PC-9 (cell line): ENCODE data around the gene FCRL6. TPM values are rescaled to one million over a fixed set of nuclear protein-coding genes. Genes with fewer than 3 reads are reported as not detected.

Experiments
- BruUV-seq: library from RNA; stranded (reverse); fragments of 400-500 nt; replicated peaks from 2 replicates; lab custom pipeline; 2021; lab: Mats Ljungman, UMichigan
- CTCF ChIA-PET: fragments of 300-600 bp; sonication (Branson Sonifier 250); formaldehyde crosslinking; loops from one replicate; lab custom pipeline; 2022; ENCODE audit warnings: antibody characterized with exemption; lab: Charles Lee
- POLR2A ChIA-PET: fragments of 300-600 bp; sonication (Branson Sonifier 250); formaldehyde crosslinking; loops from one replicate; lab custom pipeline; 2022; ENCODE audit warnings: antibody characterized with exemption; ENCODE audit not compliant: unreplicated experiment; lab: Charles Lee
- DNase-seq, 2 experiments: peaks; one replicate each; pipeline versions ENCODE4 v3.0.0 to v3.0.0-alpha.2; 2015 to 2022; ENCODE audit warnings: mixed read lengths in 1 of 2
- H2AFZ ChIP-seq: fragments of 200-600 bp; sonication (generic); 2 replicates; pipeline ENCODE4 v1.8.1; 2017; ENCODE audit warnings: antibody characterized with exemption
- H3F3A ChIP-seq: fragments of 200-600 bp; sonication (generic); 2 replicates; pipeline ENCODE4 v1.8.1; 2017; ENCODE audit warnings: antibody characterized with exemption, mild to moderate bottlenecking, low read depth; ENCODE audit not compliant: insufficient read depth
- H3K27ac ChIP-seq: fragments of 200-600 bp; sonication (generic); 2 replicates; pipeline ENCODE4 v1.6.1; 2016; ENCODE audit warnings: mixed run types
- H3K27me3 ChIP-seq: fragments of 200-600 bp; sonication (generic); 2 replicates; pipeline ENCODE4 v1.6.1; 2016; ENCODE audit warnings: low read depth, mixed run types; ENCODE audit not compliant: insufficient read depth
- H3K36me3 ChIP-seq: fragments of 200-600 bp; sonication (generic); 2 replicates; pipeline ENCODE4 v1.6.1; 2016; ENCODE audit warnings: low read depth, mixed run types
- H3K4me1 ChIP-seq: fragments of 200-600 bp; sonication (generic); replicated peaks from 2 replicates; pipeline ENCODE4 v1.6.1; 2016; ENCODE audit warnings: mixed run types; ENCODE audit not compliant: insufficient read depth
- H3K4me2 ChIP-seq: fragments of 200-600 bp; sonication (generic); 2 replicates; pipeline ENCODE4 v1.6.1; 2017; ENCODE audit warnings: mixed run types
- H3K4me3 ChIP-seq: fragments of 200-600 bp; sonication (generic); 2 replicates; pipeline ENCODE4 v1.6.1; 2016; ENCODE audit warnings: mixed run types
- H3K79me2 ChIP-seq: fragments of 200-600 bp; sonication (generic); 2 replicates; pipeline ENCODE4 v1.6.1; 2017; ENCODE audit warnings: low read depth, mixed run types
- H3K9me2 ChIP-seq: fragments of 200-600 bp; sonication (generic); 2 replicates; pipeline ENCODE4 v1.8.1; 2017; ENCODE audit warnings: mild to moderate bottlenecking; ENCODE audit not compliant: insufficient read depth
- H3K9me3 ChIP-seq: fragments of 200-600 bp; sonication (generic); 2 replicates; pipeline ENCODE4 v1.8.1; 2016; ENCODE audit warnings: low read depth; ENCODE audit not compliant: insufficient read depth
- H4K20me1 ChIP-seq: fragments of 200-600 bp; sonication (generic); 2 replicates; pipeline ENCODE4 v1.8.1; 2017; ENCODE audit not compliant: insufficient read depth
- EZH2 ChIP-seq: fragments of 200-600 bp; sonication (generic); IDR thresholded peaks from 2 replicates; pipeline ENCODE4 v1.8.0; 2017; ENCODE audit warnings: antibody characterized with exemption, low read depth
- intact Hi-C: fragments of 100-400 bp; cut with micrococcal nuclease; formaldehyde crosslinking; loops from one replicate; pipeline ENCODE4 v1.10.0; 2022; ENCODE audit not compliant: unreplicated experiment
- total RNA-seq: library from RNA; stranded (reverse); gene quantifications from 2 replicates; pipeline ENCODE4 v1.2.3, GENCODE V29; 2021
- TF ChIP-seq, protein P1 (sequence below): fragments of 200-600 bp; sonication (generic); conservative IDR thresholded peaks from 2 replicates; pipeline ENCODE4 v1.6.1; 2017; ENCODE audit warnings: mixed run types, antibody characterized with exemption, mild to moderate bottlenecking, moderate library complexity

FCRL6 gene
- total RNA-seq, 1 experiment from 2014 or later = not detected

DNA sequence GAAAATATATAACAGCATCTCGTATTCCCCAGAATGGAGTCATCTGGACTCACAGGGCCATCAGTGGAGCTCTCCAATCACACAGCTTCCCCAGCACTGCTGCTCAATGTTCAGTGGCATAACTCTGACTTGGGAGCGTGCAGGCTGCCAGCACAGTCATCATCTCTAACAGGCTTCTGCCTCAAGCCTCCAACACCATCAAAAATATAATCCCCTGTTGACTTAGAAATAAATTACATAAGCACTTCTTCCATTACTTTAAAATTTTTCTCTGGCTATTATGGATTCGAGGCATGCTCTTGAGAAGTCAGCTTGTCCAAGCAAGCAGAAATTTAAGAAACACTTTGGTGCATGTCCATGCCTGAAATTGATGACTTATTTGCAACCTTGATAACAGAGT lies 15.2 kb upstream of the FCRL6 start:
- ChIA-PET POLR2A (no interaction called here), CTCF (no interaction called here)
- H3K4me3 ChIP-seq = no peak overlapping the region
- H4K20me1 ChIP-seq = no peaks in the 10 kb centered on the region
- no peak overlapping the region for H3K4me2 ChIP-seq
- TF ChIP-seq EZH2 = no peak
- TF ChIP-seq, protein P1, sequence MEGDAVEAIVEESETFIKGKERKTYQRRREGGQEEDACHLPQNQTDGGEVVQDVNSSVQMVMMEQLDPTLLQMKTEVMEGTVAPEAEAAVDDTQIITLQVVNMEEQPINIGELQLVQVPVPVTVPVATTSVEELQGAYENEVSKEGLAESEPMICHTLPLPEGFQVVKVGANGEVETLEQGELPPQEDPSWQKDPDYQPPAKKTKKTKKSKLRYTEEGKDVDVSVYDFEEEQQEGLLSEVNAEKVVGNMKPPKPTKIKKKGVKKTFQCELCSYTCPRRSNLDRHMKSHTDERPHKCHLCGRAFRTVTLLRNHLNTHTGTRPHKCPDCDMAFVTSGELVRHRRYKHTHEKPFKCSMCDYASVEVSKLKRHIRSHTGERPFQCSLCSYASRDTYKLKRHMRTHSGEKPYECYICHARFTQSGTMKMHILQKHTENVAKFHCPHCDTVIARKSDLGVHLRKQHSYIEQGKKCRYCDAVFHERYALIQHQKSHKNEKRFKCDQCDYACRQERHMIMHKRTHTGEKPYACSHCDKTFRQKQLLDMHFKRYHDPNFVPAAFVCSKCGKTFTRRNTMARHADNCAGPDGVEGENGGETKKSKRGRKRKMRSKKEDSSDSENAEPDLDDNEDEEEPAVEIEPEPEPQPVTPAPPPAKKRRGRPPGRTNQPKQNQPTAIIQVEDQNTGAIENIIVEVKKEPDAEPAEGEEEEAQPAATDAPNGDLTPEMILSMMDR = no peak
- no peak for DNase-seq
- no peaks in the 10 kb centered on the region for H3K4me1 ChIP-seq
- H2AFZ ChIP-seq = no peak overlapping the region
- BruUV-seq = no TSS peak
- H3K79me2 ChIP-seq = no peaks in the 10 kb centered on the region
- no peaks in the 10 kb centered on the region for H3K36me3 ChIP-seq
- H3K27me3 ChIP-seq = no peaks in the 10 kb centered on the region
- intact Hi-C loops = loop anchor here (10.0 kb wide), 2 partner anchors 572 to 652 kb away; no protein-coding TSS in a partner anchor
- H3K9me2 ChIP-seq = no peaks in the 10 kb centered on the region
- no peaks in the 10 kb centered on the region for H3K9me3 ChIP-seq
- H3F3A ChIP-seq = no peaks in the 10 kb centered on the region
- no peak overlapping the region for H3K27ac ChIP-seq

DNA sequence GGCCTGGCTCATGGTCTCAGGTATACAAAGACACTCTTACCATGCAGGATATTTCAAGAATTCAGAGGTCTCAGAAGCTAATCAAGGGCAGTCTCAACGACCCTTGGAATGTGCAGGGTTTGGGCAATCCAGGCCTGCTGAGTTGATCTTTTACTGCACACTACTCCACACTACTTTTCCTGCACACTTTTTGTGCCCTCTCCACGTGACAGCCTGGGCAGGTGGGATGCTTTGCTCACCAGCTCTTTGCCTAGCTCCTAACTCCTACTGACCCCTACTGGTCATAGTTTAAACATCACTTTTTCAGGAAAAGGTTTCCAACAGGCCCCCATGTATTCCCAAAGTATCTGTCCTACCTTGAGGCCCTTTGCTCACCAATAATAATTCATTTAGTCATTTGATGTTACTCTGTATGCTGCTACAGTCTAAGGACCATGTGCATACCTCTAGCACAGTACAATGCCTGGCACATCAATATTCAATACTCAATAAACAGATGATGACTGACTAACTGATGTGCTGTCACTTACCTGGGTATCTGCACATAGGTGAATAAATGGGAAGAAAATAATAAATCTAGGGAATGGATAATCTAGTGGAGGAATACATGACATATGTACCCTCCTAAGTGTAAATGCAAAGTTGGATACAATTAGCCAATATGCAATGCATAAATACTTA lies 11.8 kb upstream of the FCRL6 start:
- Histone ChIP-seq H3K27me3 (peaks cover 9% of the 10 kb centered on the region; the same call in 1 of the 2 replicates), H3K9me3 (no peaks in the 10 kb centered on the region), H4K20me1 (no peaks in the 10 kb centered on the region), H3K27ac (no peak overlapping the region), H3K79me2 (no peaks in the 10 kb centered on the region), H3K4me3 (no peak overlapping the region), H3K36me3 (no peaks in the 10 kb centered on the region), H3K4me2 (no peak overlapping the region), H2AFZ (no peak overlapping the region), H3K4me1 (no peaks in the 10 kb centered on the region), H3K9me2 (no peaks in the 10 kb centered on the region), H3F3A (no peaks in the 10 kb centered on the region)
- BruUV-seq = no TSS peak
- ChIA-PET POLR2A (no interaction called here), CTCF (interaction anchor here (1.0 kb wide), 1 partner anchor 101 kb away, joined by 6 read pairs; no protein-coding TSS in a partner anchor)
- no peak for TF ChIP-seq EZH2
- TF ChIP-seq, protein P1 = peak; percentile 61
- intact Hi-C loops = loop anchor here (10.0 kb wide), 1 partner anchor 584 kb away; no protein-coding TSS in a partner anchor
- no peak for DNase-seq

DNA sequence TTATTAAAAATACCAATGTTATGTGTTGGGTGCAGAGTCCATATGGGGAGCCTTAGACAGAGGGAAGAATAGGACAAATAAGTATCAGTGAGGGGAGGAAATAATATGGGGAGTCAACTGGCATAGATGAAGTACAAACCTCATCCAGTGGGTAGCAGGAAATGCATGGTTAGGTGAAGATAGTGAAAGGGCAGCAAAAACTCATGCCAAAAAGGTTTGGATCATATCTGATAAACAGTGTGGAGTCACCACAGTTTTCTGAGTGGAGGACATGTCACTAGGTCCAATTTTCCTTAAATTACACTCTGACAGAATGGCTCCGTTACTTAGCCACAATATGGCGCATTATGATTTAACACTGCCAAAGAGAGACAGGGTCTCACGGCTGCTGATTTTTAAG lies 11.1 kb upstream of the FCRL6 start:
- CTCF ChIA-PET = no interaction called here
- intact Hi-C loops = loop anchor here (10.0 kb wide), 1 partner anchor 584 kb away; no protein-coding TSS in a partner anchor

More for the DNA sequence above, 11.1 kb upstream of the FCRL6 start:
- DNase-seq = no peak
- no peaks in the 10 kb centered on the region for H3K4me1 ChIP-seq
- no peaks in the 10 kb centered on the region for H3F3A ChIP-seq
- TF ChIP-seq, protein P1 = no peak
- TF ChIP-seq EZH2 = no peak
- H3K27me3 ChIP-seq = peaks cover 12% of the 10 kb centered on the region; the same call in 1 of the 2 replicates
- H4K20me1 ChIP-seq = no peaks in the 10 kb centered on the region
- no peaks in the 10 kb centered on the region for H3K79me2 ChIP-seq
- H3K9me2 ChIP-seq = no peaks in the 10 kb centered on the region
- H3K4me3 ChIP-seq = no peak overlapping the region
- H2AFZ ChIP-seq = no peak overlapping the region
- no peak overlapping the region for H3K4me2 ChIP-seq
- no peaks in the 10 kb centered on the region for H3K9me3 ChIP-seq
- no TSS peak for BruUV-seq
- POLR2A ChIA-PET = no interaction called here
- no peaks in the 10 kb centered on the region for H3K36me3 ChIP-seq
- no peak overlapping the region for H3K27ac ChIP-seq
